ENCODE data around the gene CFLAR. TPM values are rescaled to one million over a fixed set of nuclear protein-coding genes. Genes with fewer than 3 reads are reported as not detected.

The CFLAR gene
- total and polyA plus RNA-seq, 9 of the 15 experiments (the other 6 are each of a cell fraction or from before 2014, with no cell fraction given): 27.5 to 102 (median 54.0) TPM

DNA sequence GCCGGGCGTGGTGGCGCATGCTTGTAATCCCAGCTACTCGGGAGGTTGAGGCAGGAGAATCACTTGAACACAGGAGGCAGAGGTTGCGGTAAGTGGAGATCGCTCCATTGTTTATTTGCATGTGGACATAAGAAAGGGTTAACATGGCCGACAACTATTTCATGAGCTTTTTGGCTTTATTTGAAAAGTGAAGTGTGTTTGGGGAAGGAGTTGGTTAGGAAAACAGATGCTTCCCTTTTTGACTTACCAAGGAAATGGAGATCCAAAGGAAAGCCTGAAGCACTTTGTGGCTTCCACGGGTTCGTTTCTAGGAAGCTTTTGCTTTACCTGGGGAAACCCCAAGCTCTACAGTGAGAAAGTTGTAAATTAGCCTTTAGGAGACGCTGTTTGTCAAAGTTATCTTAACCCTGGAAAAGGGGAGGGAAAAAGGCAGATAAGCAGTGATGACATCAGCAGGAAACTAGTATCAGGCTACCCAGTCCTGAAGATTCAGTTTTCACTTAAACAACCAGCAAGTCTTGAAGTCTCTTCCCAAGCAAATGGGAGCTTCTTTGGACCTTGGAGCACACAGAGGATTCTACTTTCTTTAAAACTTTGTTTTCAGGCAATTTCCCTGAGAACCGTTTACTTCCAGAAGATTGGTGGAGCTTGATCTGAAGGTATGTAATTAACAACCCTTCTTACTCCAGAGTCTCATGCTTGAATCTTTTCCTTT, 66.8 kb downstream of the CFLAR start, which contains the start of gene CASP10 (continued):
- TF ChIP-seq ATF1 (CRISPR knock-in tag; IDR thresholded peaks at IDR 0.05) (no peak), ATF1 (tag; IDR thresholded peaks at IDR 0.05) (peak; percentile 91), FOXK2 (conservative IDR thresholded peaks at IDR 0.05 in 1 of 2, IDR thresholded peaks at IDR 0.05 in 1 of 2; ENCODE audit: low read depth in 2 of 2) (peak; percentile 29 to 67; a peak in 2 of 4 replicates), L3MBTL2 (IDR thresholded peaks at IDR 0.05) (peak; percentile 39; the same call in 1 of the 2 replicates), JUN (IDR thresholded peaks at IDR 0.05; ENCODE audit: borderline replicate concordance, low read depth, low read length) (peak; percentile 60; the same call in 1 of the 2 replicates), JUN (CRISPR knock-in tag; IDR thresholded peaks at IDR 0.05; ENCODE audit: borderline replicate concordance) (no peak), KDM1A (IDR thresholded peaks at IDR 0.05) (0 out of 4 replicates have a peak, but pooled peaks of 1 of the 2 experiments have one; percentile 27), FOSL1 (tag; conservative IDR thresholded peaks at IDR 0.05) (peak; percentile 44), MYC (IDR thresholded peaks at IDR 0.05; ENCODE audit: low read depth, low read length) (0 out of 2 replicates have a peak, but pooled peaks have one; percentile 5), MYC (CRISPR knock-in tag; IDR thresholded peaks at IDR 0.05; ENCODE audit: borderline replicate concordance, low read depth) (no peak), FOXJ2 (tag; IDR thresholded peaks at IDR 0.05) (peak; percentile 78), HOXB6 (CRISPR knock-in tag; IDR thresholded peaks at IDR 0.05; ENCODE audit: borderline replicate concordance) (no peak), TCF3 (CRISPR knock-in tag; IDR thresholded peaks at IDR 0.05) (peak; percentile 15; the same call in 1 of the 2 replicates), ATF7 (IDR thresholded peaks at IDR 0.05) (peak; percentile 94), CTBP1 (IDR thresholded peaks at IDR 0.05; ENCODE audit: borderline replicate concordance) (peak; percentile 38; the same call in 1 of the 2 replicates)
- TF ChIP-seq, protein P1, sequence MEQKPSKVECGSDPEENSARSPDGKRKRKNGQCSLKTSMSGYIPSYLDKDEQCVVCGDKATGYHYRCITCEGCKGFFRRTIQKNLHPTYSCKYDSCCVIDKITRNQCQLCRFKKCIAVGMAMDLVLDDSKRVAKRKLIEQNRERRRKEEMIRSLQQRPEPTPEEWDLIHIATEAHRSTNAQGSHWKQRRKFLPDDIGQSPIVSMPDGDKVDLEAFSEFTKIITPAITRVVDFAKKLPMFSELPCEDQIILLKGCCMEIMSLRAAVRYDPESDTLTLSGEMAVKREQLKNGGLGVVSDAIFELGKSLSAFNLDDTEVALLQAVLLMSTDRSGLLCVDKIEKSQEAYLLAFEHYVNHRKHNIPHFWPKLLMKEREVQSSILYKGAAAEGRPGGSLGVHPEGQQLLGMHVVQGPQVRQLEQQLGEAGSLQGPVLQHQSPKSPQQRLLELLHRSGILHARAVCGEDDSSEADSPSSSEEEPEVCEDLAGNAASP (IDR thresholded peaks at IDR 0.05): peak; percentile 25; the same call in 1 of the 2 replicates
- TF ChIP-seq, protein P2, sequence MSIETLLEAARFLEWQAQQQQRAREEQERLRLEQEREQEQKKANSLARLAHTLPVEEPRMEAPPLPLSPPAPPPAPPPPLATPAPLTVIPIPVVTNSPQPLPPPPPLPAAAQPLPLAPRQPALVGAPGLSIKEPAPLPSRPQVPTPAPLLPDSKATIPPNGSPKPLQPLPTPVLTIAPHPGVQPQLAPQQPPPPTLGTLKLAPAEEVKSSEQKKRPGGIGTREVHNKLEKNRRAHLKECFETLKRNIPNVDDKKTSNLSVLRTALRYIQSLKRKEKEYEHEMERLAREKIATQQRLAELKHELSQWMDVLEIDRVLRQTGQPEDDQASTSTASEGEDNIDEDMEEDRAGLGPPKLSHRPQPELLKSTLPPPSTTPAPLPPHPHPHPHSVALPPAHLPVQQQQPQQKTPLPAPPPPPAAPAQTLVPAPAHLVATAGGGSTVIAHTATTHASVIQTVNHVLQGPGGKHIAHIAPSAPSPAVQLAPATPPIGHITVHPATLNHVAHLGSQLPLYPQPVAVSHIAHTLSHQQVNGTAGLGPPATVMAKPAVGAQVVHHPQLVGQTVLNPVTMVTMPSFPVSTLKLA (conservative IDR thresholded peaks at IDR 0.05): peak; percentile 52 to 53; a peak in 3 of 4 replicates
- TF ChIP-seq, protein P3, sequence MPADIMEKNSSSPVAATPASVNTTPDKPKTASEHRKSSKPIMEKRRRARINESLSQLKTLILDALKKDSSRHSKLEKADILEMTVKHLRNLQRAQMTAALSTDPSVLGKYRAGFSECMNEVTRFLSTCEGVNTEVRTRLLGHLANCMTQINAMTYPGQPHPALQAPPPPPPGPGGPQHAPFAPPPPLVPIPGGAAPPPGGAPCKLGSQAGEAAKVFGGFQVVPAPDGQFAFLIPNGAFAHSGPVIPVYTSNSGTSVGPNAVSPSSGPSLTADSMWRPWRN (IDR thresholded peaks at IDR 0.05; ENCODE audit: low read depth): no peak
- TF ChIP-seq, protein P4, sequence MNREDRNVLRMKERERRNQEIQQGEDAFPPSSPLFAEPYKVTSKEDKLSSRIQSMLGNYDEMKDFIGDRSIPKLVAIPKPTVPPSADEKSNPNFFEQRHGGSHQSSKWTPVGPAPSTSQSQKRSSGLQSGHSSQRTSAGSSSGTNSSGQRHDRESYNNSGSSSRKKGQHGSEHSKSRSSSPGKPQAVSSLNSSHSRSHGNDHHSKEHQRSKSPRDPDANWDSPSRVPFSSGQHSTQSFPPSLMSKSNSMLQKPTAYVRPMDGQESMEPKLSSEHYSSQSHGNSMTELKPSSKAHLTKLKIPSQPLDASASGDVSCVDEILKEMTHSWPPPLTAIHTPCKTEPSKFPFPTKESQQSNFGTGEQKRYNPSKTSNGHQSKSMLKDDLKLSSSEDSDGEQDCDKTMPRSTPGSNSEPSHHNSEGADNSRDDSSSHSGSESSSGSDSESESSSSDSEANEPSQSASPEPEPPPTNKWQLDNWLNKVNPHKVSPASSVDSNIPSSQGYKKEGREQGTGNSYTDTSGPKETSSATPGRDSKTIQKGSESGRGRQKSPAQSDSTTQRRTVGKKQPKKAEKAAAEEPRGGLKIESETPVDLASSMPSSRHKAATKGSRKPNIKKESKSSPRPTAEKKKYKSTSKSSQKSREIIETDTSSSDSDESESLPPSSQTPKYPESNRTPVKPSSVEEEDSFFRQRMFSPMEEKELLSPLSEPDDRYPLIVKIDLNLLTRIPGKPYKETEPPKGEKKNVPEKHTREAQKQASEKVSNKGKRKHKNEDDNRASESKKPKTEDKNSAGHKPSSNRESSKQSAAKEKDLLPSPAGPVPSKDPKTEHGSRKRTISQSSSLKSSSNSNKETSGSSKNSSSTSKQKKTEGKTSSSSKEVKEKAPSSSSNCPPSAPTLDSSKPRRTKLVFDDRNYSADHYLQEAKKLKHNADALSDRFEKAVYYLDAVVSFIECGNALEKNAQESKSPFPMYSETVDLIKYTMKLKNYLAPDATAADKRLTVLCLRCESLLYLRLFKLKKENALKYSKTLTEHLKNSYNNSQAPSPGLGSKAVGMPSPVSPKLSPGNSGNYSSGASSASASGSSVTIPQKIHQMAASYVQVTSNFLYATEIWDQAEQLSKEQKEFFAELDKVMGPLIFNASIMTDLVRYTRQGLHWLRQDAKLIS (CRISPR knock-in tag; IDR thresholded peaks at IDR 0.05): 0 out of 2 replicates have a peak, but pooled peaks have one; percentile 33
- TF ChIP-seq, protein P5, sequence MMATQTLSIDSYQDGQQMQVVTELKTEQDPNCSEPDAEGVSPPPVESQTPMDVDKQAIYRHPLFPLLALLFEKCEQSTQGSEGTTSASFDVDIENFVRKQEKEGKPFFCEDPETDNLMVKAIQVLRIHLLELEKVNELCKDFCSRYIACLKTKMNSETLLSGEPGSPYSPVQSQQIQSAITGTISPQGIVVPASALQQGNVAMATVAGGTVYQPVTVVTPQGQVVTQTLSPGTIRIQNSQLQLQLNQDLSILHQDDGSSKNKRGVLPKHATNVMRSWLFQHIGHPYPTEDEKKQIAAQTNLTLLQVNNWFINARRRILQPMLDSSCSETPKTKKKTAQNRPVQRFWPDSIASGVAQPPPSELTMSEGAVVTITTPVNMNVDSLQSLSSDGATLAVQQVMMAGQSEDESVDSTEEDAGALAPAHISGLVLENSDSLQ (IDR thresholded peaks at IDR 0.05): peak; percentile 94

Measured in K562 (cell line).